Hematopoietic multipotent progenitor cell treated with erythropoietin and hydrocortisone succinate and interleukin-3 and kit ligand, for 6 days (in vitro differentiated cells): Measurements from ENCODE around the gene NLGN1.
"Not testable (repeated sequence)": the region's sequence is repeated elsewhere in the genome, so short reads cannot be mapped to it uniquely, and the experiment has no call there.

Experiments used
- DNase-seq: peaks from one replicate; pipeline ENCODE4 v3.0.0-alpha.2; 2015

The NLGN1 gene

GRCh38 chr3:173430576-173430975 is 33.0 kb downstream of the NLGN1 start:
- DNase-seq = no peak

GRCh38 chr3:173439004-173439403 is 41.5 kb downstream of the NLGN1 start:
- DNase-seq = no peak

- no peak for DNase-seq
These were observed 43.0 kb downstream of the NLGN1 start for GRCh38 chr3:173440514-173440913.

GRCh38 chr3:173451561-173451960 is 54.0 kb downstream of the NLGN1 start:
- DNase-seq = not testable (repeated sequence)

GRCh38 chr3:173463250-173463649 is 65.7 kb downstream of the NLGN1 start:
- DNase-seq = no peak

GRCh38 chr3:173465112-173465511 is 67.6 kb downstream of the NLGN1 start:
- DNase-seq = no peak

- no peak for DNase-seq
These were observed 68.5 kb downstream of the NLGN1 start for GRCh38 chr3:173465898-173466678.

GRCh38 chr3:173467501-173467900 is 70.0 kb downstream of the NLGN1 start:
- DNase-seq = no peak

- no peak for DNase-seq
These were observed 75.7 kb downstream of the NLGN1 start for GRCh38 chr3:173473237-173473636.

GRCh38 chr3:173479301-173479700 is 81.8 kb downstream of the NLGN1 start:
- no peak for DNase-seq

GRCh38 chr3:173501931-173502489 is 104.5 kb downstream of the NLGN1 start:
- DNase-seq = no peak

- DNase-seq = peak; percentile 26
These were observed 105.5 kb downstream of the NLGN1 start for GRCh38 chr3:173502983-173503568.

GRCh38 chr3:173510565-173510964 is 113.0 kb downstream of the NLGN1 start:
- no peak for DNase-seq

GRCh38 chr3:173513123-173513522 is 115.6 kb downstream of the NLGN1 start:
- DNase-seq = no peak

GRCh38 chr3:173529062-173529711 is 131.6 kb downstream of the NLGN1 start:
- peak; percentile 66 for DNase-seq

GRCh38 chr3:173531602-173532001 is 134.1 kb downstream of the NLGN1 start:
- DNase-seq = no peak

- peak; percentile 10 for DNase-seq
These were observed 140.9 kb downstream of the NLGN1 start for GRCh38 chr3:173538410-173538809.

- not testable (repeated sequence) for DNase-seq
These were observed 148.0 kb downstream of the NLGN1 start for GRCh38 chr3:173545590-173545989.

GRCh38 chr3:173547070-173547469 is 149.5 kb downstream of the NLGN1 start:
- no peak for DNase-seq

- no peak for DNase-seq
These were observed 150.7 kb downstream of the NLGN1 start for GRCh38 chr3:173548261-173548660.

- no peak for DNase-seq
These were observed 155.0 kb downstream of the NLGN1 start for GRCh38 chr3:173552526-173552925.

- peak; percentile 30 for DNase-seq
These were observed 156.2 kb downstream of the NLGN1 start for GRCh38 chr3:173553635-173554280.

- DNase-seq = no peak
These were observed 159.0 kb downstream of the NLGN1 start for GRCh38 chr3:173556546-173556945.
